Measurements from ENCODE around the gene BABAM2.
A peak's percentile ranks its signal among the peaks of the same experiment; 100 is the strongest.
"Not testable (repeated sequence)": the region's sequence is repeated elsewhere in the genome, so short reads cannot be mapped to it uniquely, and the experiment has no call there.

The BABAM2 gene

DNA sequence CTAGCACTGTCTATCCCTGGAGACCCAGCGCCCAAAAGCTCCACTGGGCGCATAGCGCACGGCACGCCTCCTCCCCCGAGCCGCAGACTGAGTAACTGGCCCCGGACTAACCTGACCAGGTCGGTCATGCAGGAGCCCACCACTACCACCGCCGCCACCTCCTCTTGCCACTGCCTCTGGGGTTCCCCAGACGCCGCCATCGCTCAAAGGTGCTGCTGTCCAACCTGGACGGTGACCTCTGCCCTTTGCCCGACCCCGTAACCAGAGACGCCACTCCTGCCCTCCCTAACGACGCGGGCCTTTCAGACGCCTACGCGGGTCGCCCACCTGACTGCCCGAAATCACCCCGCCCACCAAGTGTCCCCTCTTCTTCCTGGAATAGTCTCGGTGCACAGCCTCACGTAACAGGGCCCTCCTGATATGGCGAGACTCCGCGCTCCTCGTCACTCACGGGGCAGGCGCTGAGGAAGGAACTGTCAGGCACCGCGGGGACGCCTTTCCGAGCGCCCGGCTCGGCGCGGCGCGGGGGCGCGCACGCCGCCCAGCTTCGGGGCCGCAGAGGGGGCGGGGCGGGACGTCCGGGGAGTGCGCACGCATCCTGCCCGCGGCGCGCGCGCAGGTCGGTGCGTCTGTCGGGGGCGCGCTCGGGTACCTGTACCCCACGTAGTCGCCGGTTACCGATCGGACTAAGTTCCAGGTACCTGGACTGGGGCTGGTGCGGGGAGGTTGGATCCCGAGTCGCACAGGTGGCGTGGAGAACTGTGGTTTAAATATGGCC lies at the start of gene BABAM2, which contains the start of gene RBKS:
BABAM2 (plus strand) TSS at position 584 of the 778 bp plus-strand sequence. CDS start 3,828 bp downstream, outside the sequence.
RBKS (minus strand) TSS at position 242 of the 778 bp plus-strand sequence; CDS start at position 200, 42 bp downstream.
- peak; percentile 90 for DNase-seq (ENCODE audit: low spot score)

DNA sequence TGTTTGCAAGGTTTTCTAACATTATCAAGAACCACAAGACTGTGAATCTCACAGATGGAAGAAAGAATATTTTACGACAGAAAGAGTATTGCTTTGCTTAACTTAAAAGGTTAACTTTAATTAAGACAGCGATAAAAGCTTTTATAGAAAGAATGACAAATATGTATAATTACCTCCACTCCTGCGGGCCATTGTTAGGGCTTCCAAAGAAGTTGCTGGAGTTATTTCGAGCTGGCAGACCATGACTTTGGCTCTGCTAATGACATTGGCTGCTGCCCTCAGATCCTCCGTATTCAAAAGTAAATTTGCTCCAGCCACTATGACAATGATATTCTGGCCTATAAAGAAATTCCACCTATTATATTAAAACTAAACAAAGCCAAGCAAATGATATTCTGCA lies 47.6 kb upstream of the BABAM2 start:
- no peak for DNase-seq (ENCODE audit: low spot score)

- DNase-seq (ENCODE audit: low spot score) = no peak
These were observed 46.5 kb upstream of the BABAM2 start for GRCh38 chr2:27843992-27844391.

DNA sequence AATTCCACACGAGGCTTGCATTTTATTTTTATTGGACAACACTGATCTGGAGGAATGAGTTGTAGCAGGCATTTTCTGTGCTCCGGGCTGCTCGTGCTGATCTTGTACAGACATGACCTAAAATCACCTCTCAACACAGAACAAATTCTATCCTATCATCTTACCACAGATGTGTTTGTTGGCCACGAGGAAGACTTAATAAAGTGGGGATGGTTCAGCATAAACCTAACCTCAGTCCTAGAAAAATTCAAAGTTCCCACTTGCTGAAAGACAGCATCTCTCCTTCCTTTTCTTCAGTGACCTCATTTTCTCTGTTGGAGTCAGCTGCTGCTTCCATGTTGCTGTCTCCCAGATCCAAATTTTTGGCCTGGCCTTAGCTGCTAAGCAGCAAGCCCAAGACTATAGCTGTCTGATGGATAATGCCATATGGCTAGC lies 45.7 kb upstream of the BABAM2 start:
- no peak for DNase-seq (ENCODE audit: low spot score)

DNA sequence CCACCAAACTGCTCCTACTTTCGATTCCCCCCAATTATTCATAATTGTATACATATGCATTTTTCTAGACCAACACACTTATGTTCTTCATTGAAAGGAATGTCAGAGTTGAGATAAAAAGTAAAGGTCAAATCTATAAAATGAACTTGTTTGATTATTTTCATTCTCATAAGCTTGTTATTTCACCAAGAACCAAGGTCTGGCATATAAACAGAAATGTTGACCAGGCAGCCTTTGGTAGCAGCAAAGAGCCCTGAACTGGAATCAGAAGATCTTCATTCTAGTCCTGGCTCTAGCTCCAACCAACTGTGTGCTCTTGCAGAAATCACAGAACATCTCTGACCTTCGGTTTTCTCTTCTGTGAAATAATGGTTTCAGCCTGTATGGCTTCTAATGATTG lies 43.2 kb upstream of the BABAM2 start:
- no peak for DNase-seq (ENCODE audit: low spot score)

- no peak for DNase-seq (ENCODE audit: low spot score)
These were observed 40.8 kb upstream of the BABAM2 start for GRCh38 chr2:27849558-27850205.

GRCh38 chr2:27852691-27853090 lies 37.8 kb upstream of the BABAM2 start:
- DNase-seq (ENCODE audit: low spot score) = no peak

- no peak for DNase-seq (ENCODE audit: low spot score)
These were observed 36.2 kb upstream of the BABAM2 start for GRCh38 chr2:27854229-27854862.

GRCh38 chr2:27855476-27855875 lies 35.1 kb upstream of the BABAM2 start:
- DNase-seq (ENCODE audit: low spot score) = no peak

GRCh38 chr2:27856386-27856785 lies 34.1 kb upstream of the BABAM2 start:
- DNase-seq (ENCODE audit: low spot score) = no peak

DNA sequence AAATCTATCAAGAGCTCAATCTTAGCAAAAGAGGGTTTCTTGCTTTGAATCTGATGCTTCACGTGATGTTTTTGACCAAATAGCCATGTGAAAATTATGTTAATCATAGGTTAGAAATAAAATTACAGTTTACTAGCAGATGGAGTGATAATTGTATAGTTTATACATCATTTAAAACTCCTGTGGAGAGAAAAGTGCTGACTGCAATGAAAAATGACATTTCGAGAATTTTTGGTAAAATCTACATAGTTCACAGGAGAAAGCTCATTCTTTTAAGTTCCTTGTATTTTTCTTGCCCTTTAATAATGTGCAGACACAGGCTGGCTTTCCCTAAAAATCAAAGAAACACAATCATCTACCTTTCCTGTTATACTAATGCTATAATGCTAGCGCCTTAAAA lies 33.6 kb upstream of the BABAM2 start:
- DNase-seq (ENCODE audit: low spot score) = no peak

GRCh38 chr2:27857417-27858172 lies 32.9 kb upstream of the BABAM2 start:
- DNase-seq (ENCODE audit: low spot score) = no peak

- no peak for DNase-seq (ENCODE audit: low spot score)
These were observed 30.4 kb upstream of the BABAM2 start for GRCh38 chr2:27860111-27860510.

DNA sequence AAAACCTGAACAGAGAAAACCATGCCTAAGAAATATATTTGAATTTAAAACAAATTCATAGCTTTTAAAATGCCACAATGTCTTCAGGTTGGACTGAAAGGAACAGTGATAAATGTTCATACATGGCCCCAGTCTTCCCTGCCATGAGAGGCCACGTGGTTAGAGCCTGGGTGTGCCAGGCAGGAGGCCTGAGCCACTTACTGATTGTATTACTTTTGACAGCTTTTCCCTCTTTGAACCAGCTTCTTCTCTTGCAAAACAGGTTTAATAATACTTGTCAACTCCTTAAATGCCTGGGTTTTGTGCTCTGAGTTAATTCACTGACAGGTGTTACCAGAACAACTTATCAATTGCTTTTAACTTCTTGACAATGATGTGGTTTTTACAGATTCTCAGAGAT lies 27.4 kb upstream of the BABAM2 start:
- no peak for DNase-seq (ENCODE audit: low spot score)

DNA sequence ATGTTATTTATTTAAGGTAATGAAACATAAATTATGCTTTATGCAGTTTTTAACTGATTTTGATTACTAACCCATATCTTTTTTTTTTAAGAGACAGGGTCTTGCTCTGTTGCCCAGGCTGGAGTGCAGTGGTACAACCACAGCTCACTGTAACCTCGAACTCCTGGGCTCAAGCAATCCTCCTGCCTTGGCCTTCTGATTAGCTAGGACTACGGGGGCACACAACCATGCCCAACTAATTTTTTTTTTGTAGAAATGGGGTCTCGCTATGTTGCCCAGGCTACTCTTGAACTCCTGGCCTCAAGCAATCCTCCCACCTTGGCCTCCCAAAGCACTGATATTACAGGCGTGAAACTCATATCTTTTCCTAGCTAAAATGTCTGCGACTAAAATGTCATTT lies 26.6 kb upstream of the BABAM2 start:
- not testable (repeated sequence) for DNase-seq (ENCODE audit: low spot score)

DNA sequence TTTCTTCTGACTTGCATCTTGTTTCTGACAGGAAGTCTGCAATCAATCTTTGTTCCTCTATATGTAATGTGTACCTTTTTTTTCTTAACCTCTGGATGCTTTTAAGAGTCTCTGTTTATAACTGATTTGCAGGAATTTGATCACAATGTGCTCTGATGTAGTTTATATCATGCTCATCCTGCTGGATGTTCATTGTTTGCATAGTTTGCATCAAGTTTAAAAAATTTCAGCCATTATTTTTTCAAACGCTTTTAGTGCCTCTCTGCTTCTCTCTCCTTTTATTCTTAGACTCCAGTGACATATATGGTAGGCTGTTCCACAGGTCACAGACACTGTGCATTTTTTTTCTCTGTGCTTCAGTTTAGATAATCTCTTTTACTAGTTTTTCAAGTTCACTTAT lies 24.3 kb upstream of the BABAM2 start:
- DNase-seq (ENCODE audit: low spot score) = no peak

DNA sequence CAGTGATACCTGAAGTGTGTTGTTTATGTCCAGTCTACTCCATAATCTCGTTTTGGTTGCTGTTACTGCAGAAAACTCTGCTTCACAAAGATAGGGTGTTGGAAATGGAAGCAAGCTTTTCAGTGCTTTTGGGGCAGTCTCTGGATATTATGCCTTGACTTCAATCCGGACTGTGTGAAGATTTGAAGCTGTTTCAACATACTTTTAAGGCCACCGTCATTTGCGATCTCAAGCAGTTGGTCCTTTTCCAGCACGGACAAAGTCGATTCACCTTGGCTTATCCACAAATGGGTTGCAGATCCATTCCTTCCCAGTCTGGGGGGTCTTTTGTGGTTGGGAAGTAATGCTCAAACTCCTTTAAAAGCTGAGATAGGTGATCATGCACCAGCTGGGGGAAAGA lies 20.8 kb upstream of the BABAM2 start:
- no peak for DNase-seq (ENCODE audit: low spot score)

DNA sequence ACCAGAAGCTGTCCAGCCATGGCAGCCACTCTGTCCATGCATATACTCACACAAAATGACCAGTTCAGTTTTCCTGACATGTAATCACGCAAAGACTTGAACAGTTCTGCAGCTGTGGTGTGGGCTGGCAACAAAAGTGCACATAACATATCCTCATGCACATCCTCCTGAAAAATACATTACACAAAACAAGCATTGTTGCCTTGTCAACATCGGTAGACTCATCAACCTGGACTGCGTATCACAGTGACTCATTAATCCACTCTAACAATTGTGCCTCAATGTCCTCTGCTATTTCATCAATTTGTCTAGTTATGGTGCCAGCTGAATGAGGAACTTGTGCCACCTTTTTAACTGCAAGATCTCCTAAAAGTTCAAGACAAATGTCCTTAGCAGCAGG lies 19.8 kb upstream of the BABAM2 start:
- no peak for DNase-seq (ENCODE audit: low spot score)

GRCh38 chr2:27871802-27872201 lies 18.7 kb upstream of the BABAM2 start:
- DNase-seq (ENCODE audit: low spot score) = no peak

DNA sequence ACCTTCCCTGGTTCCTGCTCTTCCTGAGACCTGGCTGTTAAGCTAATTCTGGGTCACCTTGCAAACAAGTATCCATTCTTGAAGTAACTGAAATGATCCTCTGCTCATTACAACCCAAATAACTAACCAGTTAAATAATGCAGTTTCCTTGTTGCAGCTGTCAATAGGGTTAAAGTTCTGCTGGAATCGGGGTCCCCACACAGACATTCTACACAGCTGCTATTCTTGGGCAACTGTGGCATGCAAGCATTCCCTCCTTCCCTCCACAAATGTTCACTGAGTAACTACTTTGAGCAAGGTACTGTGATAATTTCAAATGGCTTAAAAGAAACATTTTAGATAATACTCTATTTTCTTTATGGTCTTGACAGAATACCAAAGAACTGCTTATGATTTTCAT lies 17.4 kb upstream of the BABAM2 start:
- DNase-seq (ENCODE audit: low spot score) = no peak

GRCh38 chr2:27875089-27875881 lies 15.2 kb upstream of the BABAM2 start:
- DNase-seq (ENCODE audit: low spot score) = no peak

Measured in LoVo (cell line).